HEK293T (cell line): ENCODE results near the gene TBC1D1.

ENCODE experiments used
- CTBP1 ChIP-seq: fragments of 450-650 bp; IDR thresholded peaks from 2 replicates; pipeline ENCODE4 v1.6.1; 2016; ENCODE audit warnings: borderline replicate concordance
- FOXA1 ChIP-seq: fragments of 450-650 bp; IDR thresholded peaks from 2 replicates; pipeline ENCODE4 v1.6.1; 2016; ENCODE audit warnings: mild to moderate bottlenecking
- FOXM1 ChIP-seq: fragments of 450-650 bp; IDR thresholded peaks from 2 replicates; pipeline ENCODE4 v1.6.1; 2017; ENCODE audit warnings: mild to moderate bottlenecking, borderline replicate concordance
- SP1 ChIP-seq: fragments of 450-650 bp; IDR thresholded peaks from 2 replicates; pipeline ENCODE4 v1.6.1; 2017

- TF ChIP-seq FOXM1, result no peak
- no peak for TF ChIP-seq SP1
- TF ChIP-seq FOXA1, result no peak
- TF ChIP-seq CTBP1, result no peak
These were observed 123.6 kb downstream of the TBC1D1 start for GRCh38 chr4:38014421-38014852.
